Esophagus squamous epithelium (tissue), 5 donors: ENCODE results near the gene CCDC170. TPM values are rescaled to one million over a fixed set of nuclear protein-coding genes. Genes with fewer than 3 reads are reported as not detected.

ENCODE experiments used
- DNase-seq: peaks from one replicate; lab custom pipeline; 2025; lab: John Stamatoyannopoulos, UW
- H3K27ac ChIP-seq, 4 donors: fragments of 200-600 bp; sonication (generic); one replicate each; pipeline ENCODE4 v1.5.1; 2016 to 2019; ENCODE audit warnings: mild to moderate bottlenecking in 1 of 4
- H3K27me3 ChIP-seq, 4 donors: fragments of 200-600 bp; sonication (generic); 1 replicate in 3 of 4; 2 replicates in 1 of 4; pipeline versions ENCODE4 v1.5.1 to v1.6.0; 2017 to 2021; ENCODE audit warnings: antibody characterized with exemption in 1 of 4
- H3K36me3 ChIP-seq, 3 donors: fragments of 200-600 bp; sonication (generic); one replicate each; pipeline ENCODE4 v1.5.1; 2016 to 2019
- H3K4me1 ChIP-seq, 3 donors: fragments of 200-600 bp; sonication (generic); one replicate each; pipeline ENCODE4 v1.5.1; 2017 to 2019
- H3K4me3 ChIP-seq, 4 donors: fragments of 200-600 bp; sonication (generic); 1 replicate in 3 of 4; 2 replicates in 1 of 4; pipeline ENCODE4 v1.5.1; 2016 to 2019; ENCODE audit warnings: mild to moderate bottlenecking in 2 of 4, moderate library complexity in 1 of 4
- H3K9me3 ChIP-seq, 3 donors: fragments of 200-600 bp; sonication (generic); one replicate each; pipeline ENCODE4 v1.5.1; 2016 to 2019
- POLR2A ChIP-seq, 4 donors: fragments of 450-650 bp; IDR thresholded peaks; one replicate each; pipeline ENCODE4 v1.6.1; 2017; ENCODE audit warnings: antibody characterized with exemption in 4 of 4, mild to moderate bottlenecking in 4 of 4, moderate library complexity in 3 of 4
- WGBS, 2 donors: methylation state at CpG; one replicate each; pipeline ENCODE4 v1.1.5; 2018; 5-methylcytosine and 5-hydroxymethylcytosine counted together
- intact Hi-C: fragments of 100-400 bp; cut with DNase I; formaldehyde crosslinking; loops from one replicate; pipeline ENCODE4 v1.15.0; 2022
- total RNA-seq, 4 donors: library from RNA; depleted of rRNA; stranded (reverse); fragments of >200 nt; gene quantifications; one replicate each; pipeline ENCODE4 v1.1.0, GENCODE V29; 2016
- TF ChIP-seq, protein P1 (sequence below), 6 experiments: fragments of 450-650 bp in 4 of 6; fragments of 200-600 bp in 2 of 6; sonication (generic) in 2 of 6; IDR thresholded peaks; one replicate each; pipeline ENCODE4 v1.5.1; 2016 to 2019; ENCODE audit warnings: antibody characterized with exemption in 6 of 6, mild to moderate bottlenecking in 4 of 6, moderate library complexity in 4 of 6
- donor health status: DM: yes; HTN: yes; CAD: no.

The CCDC170 gene
- total RNA-seq, 4 donors from 2014 or later: 0.70 to 3.3 (median 0.95) TPM; not detected in 1

- H3K36me3 ChIP-seq: no peaks in the 10 kb centered on the region
- H3K27ac ChIP-seq: no peak overlapping the region
- TF ChIP-seq, protein P1, sequence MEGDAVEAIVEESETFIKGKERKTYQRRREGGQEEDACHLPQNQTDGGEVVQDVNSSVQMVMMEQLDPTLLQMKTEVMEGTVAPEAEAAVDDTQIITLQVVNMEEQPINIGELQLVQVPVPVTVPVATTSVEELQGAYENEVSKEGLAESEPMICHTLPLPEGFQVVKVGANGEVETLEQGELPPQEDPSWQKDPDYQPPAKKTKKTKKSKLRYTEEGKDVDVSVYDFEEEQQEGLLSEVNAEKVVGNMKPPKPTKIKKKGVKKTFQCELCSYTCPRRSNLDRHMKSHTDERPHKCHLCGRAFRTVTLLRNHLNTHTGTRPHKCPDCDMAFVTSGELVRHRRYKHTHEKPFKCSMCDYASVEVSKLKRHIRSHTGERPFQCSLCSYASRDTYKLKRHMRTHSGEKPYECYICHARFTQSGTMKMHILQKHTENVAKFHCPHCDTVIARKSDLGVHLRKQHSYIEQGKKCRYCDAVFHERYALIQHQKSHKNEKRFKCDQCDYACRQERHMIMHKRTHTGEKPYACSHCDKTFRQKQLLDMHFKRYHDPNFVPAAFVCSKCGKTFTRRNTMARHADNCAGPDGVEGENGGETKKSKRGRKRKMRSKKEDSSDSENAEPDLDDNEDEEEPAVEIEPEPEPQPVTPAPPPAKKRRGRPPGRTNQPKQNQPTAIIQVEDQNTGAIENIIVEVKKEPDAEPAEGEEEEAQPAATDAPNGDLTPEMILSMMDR (IDR thresholded peaks at IDR 0.05): no peak
- TF ChIP-seq POLR2A (IDR thresholded peaks at IDR 0.05): no peak
- H3K9me3 ChIP-seq: peaks cover 0 to 6% (median 0%) of the 10 kb centered on the region in 3 donors
- no peak for DNase-seq
- peaks cover 0 to 12% (median 0%) of the 10 kb centered on the region in 4 donors for H3K27me3 ChIP-seq
- no peaks in the 10 kb centered on the region for H3K4me1 ChIP-seq
- WGBS, 2 donors: 43 to 44% methylated on average over 3 to 6 of the region's 6 CpGs
- intact Hi-C loops: no loop called here
- no peak overlapping the region for H3K4me3 ChIP-seq
Measured at GRCh38 chr6:151551223-151551857, 57.5 kb downstream of the CCDC170 start.

DNA sequence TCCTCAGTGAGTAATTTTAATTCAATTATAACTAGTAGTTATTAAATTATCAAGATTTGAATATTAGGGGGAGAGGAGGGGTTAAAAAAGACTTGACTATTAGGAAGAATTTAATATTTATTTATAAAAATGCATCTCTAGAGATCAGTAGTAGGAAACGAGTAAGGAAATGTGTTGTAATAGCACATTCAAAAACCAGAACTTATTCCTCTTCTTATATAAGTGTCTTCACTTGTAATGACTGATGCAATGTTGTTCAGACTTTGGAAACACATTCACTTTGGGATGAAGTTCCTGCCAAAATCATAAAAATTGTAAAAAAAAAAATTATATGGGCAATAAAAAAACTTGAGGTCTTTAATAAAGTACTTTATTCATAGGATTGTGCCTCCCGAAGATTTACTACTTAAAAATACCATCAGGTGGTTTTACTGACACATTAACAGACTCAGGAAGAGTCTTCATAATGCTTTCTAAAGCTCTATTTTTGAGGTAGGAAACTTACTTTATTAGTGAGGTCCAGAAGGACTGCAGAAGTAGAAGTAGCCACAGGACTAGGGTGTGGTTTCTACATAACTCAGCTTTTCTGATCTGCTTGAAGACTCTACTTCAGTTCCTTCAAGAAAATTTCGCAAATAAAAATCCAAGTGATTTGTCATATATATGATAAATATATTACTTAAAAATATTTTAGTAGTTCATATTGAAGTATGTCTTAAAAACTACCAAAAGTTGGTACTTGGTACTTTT is 59.8 kb downstream of the CCDC170 start:
- Histone ChIP-seq H3K4me1 (no peaks in the 10 kb centered on the region), H3K4me3 (no peak overlapping the region), H3K36me3 (no peaks in the 10 kb centered on the region), H3K27ac (no peak overlapping the region), H3K9me3 (peaks cover 0 to 6% (median 0%) of the 10 kb centered on the region in 3 donors), H3K27me3 (no peaks in the 10 kb centered on the region)
- TF ChIP-seq, protein P1 (IDR thresholded peaks at IDR 0.05): no peak
- no peak for TF ChIP-seq POLR2A (IDR thresholded peaks at IDR 0.05)
- 61 to 72% methylated on average over 3 of the region's 3 CpGs for WGBS, 2 donors
- intact Hi-C loops: no loop called here
- DNase-seq: no peak

DNA sequence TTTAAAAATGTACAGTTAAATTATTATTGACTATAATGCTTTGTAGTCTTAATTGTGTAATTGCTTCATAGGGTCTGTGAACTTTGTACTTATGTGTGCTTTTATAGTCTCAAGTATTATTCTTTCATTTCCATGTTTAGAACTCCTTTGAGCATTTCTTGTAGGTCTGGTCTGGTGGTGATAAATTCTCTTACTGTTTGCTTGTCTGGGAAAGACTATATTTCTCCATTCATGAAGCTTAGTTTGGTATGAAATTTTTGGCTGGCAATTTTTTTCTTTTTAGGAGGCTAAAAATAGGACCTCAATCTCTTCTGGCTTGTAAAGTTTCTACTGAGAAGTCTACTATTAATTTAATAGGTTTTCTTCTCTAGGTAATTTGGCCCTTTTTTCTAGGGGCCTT is 67.4 kb downstream of the CCDC170 start:
- no peak for DNase-seq
- H3K27ac ChIP-seq: no peak overlapping the region
- no peaks in the 10 kb centered on the region for H3K36me3 ChIP-seq
- H3K27me3 ChIP-seq: peaks cover 0 to 4% (median 0%) of the 10 kb centered on the region in 4 donors
- no peak overlapping the region for H3K4me3 ChIP-seq
- peaks cover 0 to 30% (median 20%) of the 10 kb centered on the region in 3 donors for H3K9me3 ChIP-seq
- H3K4me1 ChIP-seq: no peaks in the 10 kb centered on the region
- TF ChIP-seq, protein P1 (IDR thresholded peaks at IDR 0.05): no peak
- TF ChIP-seq POLR2A (IDR thresholded peaks at IDR 0.05): no peak
- intact Hi-C loops: no loop called here

DNA sequence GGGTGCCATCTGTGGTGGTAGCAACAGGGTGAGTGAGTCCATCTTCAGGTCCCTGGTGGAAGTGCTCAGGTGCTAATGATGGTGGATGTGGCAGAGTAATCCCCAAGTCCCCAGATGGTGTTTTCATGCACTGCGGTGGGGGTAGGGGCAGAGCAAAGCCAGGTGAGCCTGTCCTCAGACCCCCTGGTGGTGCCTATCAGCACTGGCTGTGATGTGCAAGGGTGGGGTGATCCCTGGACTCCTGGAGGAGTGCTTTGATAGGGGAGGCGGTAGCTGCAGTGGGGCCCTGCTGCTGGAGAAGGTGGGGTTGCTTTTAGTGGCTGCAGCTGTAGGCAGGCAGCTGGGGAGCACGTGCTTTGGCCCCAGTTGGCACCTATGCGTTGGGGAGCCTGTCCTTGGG is 70.8 kb downstream of the CCDC170 start:
- Histone ChIP-seq H3K4me1 (no peaks in the 10 kb centered on the region), H3K27me3 (peaks cover 0 to 4% (median 0%) of the 10 kb centered on the region in 4 donors), H3K36me3 (no peaks in the 10 kb centered on the region), H3K27ac (no peak overlapping the region), H3K4me3 (no peak overlapping the region), H3K9me3 (peaks cover 0 to 30% (median 20%) of the 10 kb centered on the region in 3 donors)
- no peak for TF ChIP-seq POLR2A (IDR thresholded peaks at IDR 0.05)
- TF ChIP-seq, protein P1 (IDR thresholded peaks at IDR 0.05): no peak
- intact Hi-C loops: no loop called here
- DNase-seq: no peak
- 69% methylated on average over 4 of the region's 4 CpGs; no CpG with 5 or more reads in 1 of the 2 donors for WGBS, 2 donors

- TF ChIP-seq POLR2A (IDR thresholded peaks at IDR 0.05): no peak
- TF ChIP-seq, protein P1 (IDR thresholded peaks at IDR 0.05): no peak
- 25 to 86% methylated on average over 1 of the region's 1 CpG for WGBS, 2 donors
- intact Hi-C loops: no loop called here
- DNase-seq: no peak
- Histone ChIP-seq H3K4me3 (no peak overlapping the region), H3K27me3 (peaks cover 0 to 4% (median 0%) of the 10 kb centered on the region in 4 donors), H3K36me3 (no peaks in the 10 kb centered on the region), H3K27ac (no peak overlapping the region), H3K9me3 (peaks cover 0 to 28% (median 15%) of the 10 kb centered on the region in 3 donors), H3K4me1 (no peaks in the 10 kb centered on the region)
Measured at GRCh38 chr6:151565940-151566339, 72.1 kb downstream of the CCDC170 start.
